ENCODE measurements around the gene TPI1. TPM values are rescaled to one million over a fixed set of nuclear protein-coding genes. Genes with fewer than 3 reads are reported as not detected.

The TPI1 gene
- total and polyA plus RNA-seq, 2 of the 8 experiments (the other 6 are each of a cell fraction or from before 2014, with no cell fraction given): 910 to 3,018 TPM

GRCh38 chr12:6849976-6850560 is 17.3 kb upstream of the TPI1 start (continued):
- TF ChIP-seq E2F6 (IDR thresholded peaks at IDR 0.05): no peak
- TF ChIP-seq SIX5 (IDR thresholded peaks at IDR 0.05; ENCODE audit: low read depth, low read length): no peak
- no peak for TF ChIP-seq TBP (IDR thresholded peaks at IDR 0.05; ENCODE audit: low read depth, low read length)
- no peak for TF ChIP-seq SIN3A (conservative IDR thresholded peaks at IDR 0.05 in 1 of 2, IDR thresholded peaks at IDR 0.05 in 1 of 2; ENCODE audit: low read depth in 1 of 2, low read length in 2 of 2)
- no peak for TF ChIP-seq CTCF (IDR thresholded peaks at IDR 0.05; ENCODE audit: control extremely low read depth in 1 of 3, insufficient read depth in 1 of 3, low read depth in 1 of 3, low read length in 3 of 3)
- TF ChIP-seq SP4 (IDR thresholded peaks at IDR 0.05; ENCODE audit: low read length): no peak

Data from H1 (cell line).